GM12891 (cell line): ENCODE data around the gene BICC1.

ENCODE experiments used
- PAX5 ChIP-seq: IDR thresholded peaks from 2 replicates; pipeline ENCODE4 v1.6.1; 2011; ENCODE audit warnings: low read length, moderate library complexity, mild to moderate bottlenecking; ENCODE audit not compliant: insufficient read depth, severe bottlenecking
- POLR2A ChIP-seq: IDR thresholded peaks from 2 replicates; pipeline ENCODE4 v1.6.1; 2011; ENCODE audit warnings: low read depth, low read length, control low read depth
- POLR2AphosphoS5 ChIP-seq: IDR thresholded peaks from 2 replicates; pipeline ENCODE4 v1.6.1; 2011; ENCODE audit warnings: low read depth, low read length, control low read depth
- POU2F2 ChIP-seq: IDR thresholded peaks from 2 replicates; pipeline ENCODE4 v1.6.1; 2011; ENCODE audit warnings: low read depth, mild to moderate bottlenecking, control low read depth, low read length, moderate library complexity
- SPI1 ChIP-seq: IDR thresholded peaks from 2 replicates; pipeline ENCODE4 v1.6.1; 2011; ENCODE audit warnings: low read depth, low read length, control low read depth
- TAF1 ChIP-seq: IDR thresholded peaks from 2 replicates; pipeline ENCODE4 v1.6.1; 2011; ENCODE audit warnings: low read depth, low read length, control low read depth

GRCh38 chr10:58706836-58707235 is 194.2 kb downstream of the BICC1 start:
- TF ChIP-seq POLR2AphosphoS5, result no peak
- TF ChIP-seq POLR2A, result no peak
- TF ChIP-seq PAX5, result no peak
- TF ChIP-seq SPI1, result no peak
- no peak for TF ChIP-seq TAF1
- TF ChIP-seq POU2F2, result no peak
